Measurements from ENCODE around the gene VASH1.

Gene VASH1

GRCh38 chr14:76742966-76743365 lies 18.3 kb upstream of the VASH1 start:
- DNase-seq, result no peak

GRCh38 chr14:76752744-76753143 lies 8.5 kb upstream of the VASH1 start:
- no peak for DNase-seq

- no peak for DNase-seq
Observed at GRCh38 chr14:76753541-76754198, 7.6 kb upstream of the VASH1 start.

- DNase-seq, result no peak
Observed at GRCh38 chr14:76754586-76754985, 6.7 kb upstream of the VASH1 start.

- DNase-seq, result no peak
Observed at GRCh38 chr14:76755610-76756370, 5.5 kb upstream of the VASH1 start.

- DNase-seq, result no peak
Observed at GRCh38 chr14:76756371-76756750, 4.9 kb upstream of the VASH1 start.

GRCh38 chr14:76759589-76759988 lies 1.7 kb upstream of the VASH1 start:
- no peak for DNase-seq

GRCh38 chr14:76760331-76761135 lies 735 bp upstream of the VASH1 start:
- DNase-seq, result no peak

- no peak for DNase-seq
Observed at GRCh38 chr14:76761960-76762410, 717 bp downstream of the VASH1 start.

- no peak for DNase-seq
Observed at GRCh38 chr14:76762411-76763095, 1.3 kb downstream of the VASH1 start.

- DNase-seq, result no peak
Observed at GRCh38 chr14:76763096-76764041, 2.1 kb downstream of the VASH1 start.

- no peak for DNase-seq
Observed at GRCh38 chr14:76765461-76765931, 4.2 kb downstream of the VASH1 start.

GRCh38 chr14:76767681-76768656 lies 6.7 kb downstream of the VASH1 start:
- peak; percentile 58 to 62 for DNase-seq

GRCh38 chr14:76768671-76769500 lies 7.6 kb downstream of the VASH1 start:
- DNase-seq, result no peak

GRCh38 chr14:76769636-76770292 lies 8.5 kb downstream of the VASH1 start:
- DNase-seq, result no peak

GRCh38 chr14:76770521-76771436 lies 9.5 kb downstream of the VASH1 start:
- no peak for DNase-seq

GRCh38 chr14:76771437-76771980 lies 10.2 kb downstream of the VASH1 start:
- no peak for DNase-seq

Measured in activated CD4-positive, alpha-beta T cell treated with anti-CD3 and anti-CD28 coated beads, Interleukin-2, amount 50 U/mL, for 4 hours (primary cell).